ACHN (cell line): ENCODE results near the gene SYTL2.
"Not testable (repeated sequence)": the region's sequence is repeated elsewhere in the genome, so short reads cannot be mapped to it uniquely, and the experiment has no call there.

ENCODE experiments used
- DNase-seq: peaks from one replicate; pipeline ENCODE4 v3.0.0-alpha.2; 2015
- in situ Hi-C: cut with HindIII; loops from 2 replicates; pipeline ENCODE4 v1.10.0; 2017; ENCODE audit warnings: low sequenced_read_pairs, low pct_ligation_motif_present, low pct_unique_long_range_greater_than_20kb

SYTL2 gene, protein sequence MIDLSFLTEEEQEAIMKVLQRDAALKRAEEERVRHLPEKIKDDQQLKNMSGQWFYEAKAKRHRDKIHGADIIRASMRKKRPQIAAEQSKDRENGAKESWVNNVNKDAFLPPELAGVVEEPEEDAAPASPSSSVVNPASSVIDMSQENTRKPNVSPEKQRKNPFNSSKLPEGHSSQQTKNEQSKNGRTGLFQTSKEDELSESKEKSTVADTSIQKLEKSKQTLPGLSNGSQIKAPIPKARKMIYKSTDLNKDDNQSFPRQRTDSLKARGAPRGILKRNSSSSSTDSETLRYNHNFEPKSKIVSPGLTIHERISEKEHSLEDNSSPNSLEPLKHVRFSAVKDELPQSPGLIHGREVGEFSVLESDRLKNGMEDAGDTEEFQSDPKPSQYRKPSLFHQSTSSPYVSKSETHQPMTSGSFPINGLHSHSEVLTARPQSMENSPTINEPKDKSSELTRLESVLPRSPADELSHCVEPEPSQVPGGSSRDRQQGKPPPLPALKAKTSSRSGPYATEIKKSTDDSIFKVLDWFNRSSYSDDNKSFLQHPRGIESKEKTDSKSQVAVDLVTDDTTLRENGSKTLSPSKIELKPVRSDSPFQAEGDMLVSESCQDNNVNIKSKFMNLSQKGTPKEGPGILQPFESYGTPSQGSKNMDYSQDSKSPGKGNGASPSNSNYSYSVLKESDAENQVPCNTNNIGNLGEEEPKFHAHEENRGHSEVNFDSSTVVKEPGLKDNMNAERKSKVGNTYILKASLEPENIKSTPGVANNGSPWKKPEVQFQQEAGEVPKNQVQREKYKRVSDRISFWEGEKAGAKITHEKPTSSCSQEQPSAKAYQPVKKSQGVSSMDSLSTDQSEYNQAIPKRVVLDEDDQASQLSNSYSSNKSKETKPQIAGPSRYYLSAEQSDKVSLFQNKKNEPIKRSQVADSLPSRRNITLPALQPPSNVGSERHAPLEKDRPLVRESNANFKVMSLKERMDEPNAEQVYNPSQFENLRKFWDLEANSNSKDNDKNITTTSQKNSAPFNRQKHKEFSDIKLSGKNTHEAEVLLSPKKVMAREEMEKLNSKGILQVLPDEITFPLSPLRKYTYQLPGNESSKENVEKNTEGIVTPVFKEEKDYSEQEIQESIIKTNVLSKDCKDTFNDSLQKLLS (N-terminal part only)

DNA sequence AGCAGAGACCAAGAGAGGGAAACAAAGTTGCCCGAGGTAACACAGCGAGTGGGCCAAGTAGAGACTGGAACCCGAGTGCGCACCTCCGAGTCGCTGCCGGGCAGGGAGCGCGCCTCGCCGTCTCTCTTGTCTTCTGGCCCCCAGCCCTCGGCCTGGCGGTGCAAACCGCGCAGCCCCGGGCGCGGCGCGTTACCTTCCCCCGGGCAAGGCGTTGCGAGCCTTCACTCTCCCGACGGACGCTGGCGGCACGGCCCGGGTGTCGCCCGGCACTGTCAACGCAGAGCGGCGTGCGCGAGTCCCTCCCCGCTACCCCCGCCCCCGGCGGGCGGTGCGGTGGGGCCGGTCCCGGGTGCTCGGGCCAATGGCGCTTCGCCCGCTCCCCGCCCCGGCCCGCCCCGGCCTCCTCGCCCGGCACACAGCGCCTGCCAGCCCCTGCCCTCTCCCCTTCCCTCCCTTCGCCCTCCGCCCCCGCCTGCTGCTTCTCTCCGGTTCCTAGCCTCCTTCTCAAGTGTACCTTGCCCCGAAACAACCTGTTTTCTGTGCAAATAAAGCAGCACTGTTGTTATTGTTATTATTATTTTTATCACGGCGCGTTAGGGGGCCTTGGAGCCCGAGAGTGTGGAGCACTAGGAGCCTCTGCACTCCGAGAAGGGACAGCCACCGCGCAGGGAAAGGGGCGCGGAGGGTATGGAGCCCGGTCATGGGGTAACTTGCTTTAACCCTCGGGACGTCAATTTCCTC, at the start of gene SYTL2:
Gene SYTL2, minus strand, starts transcription at position 271 of the 741 bp plus-strand sequence. CDS start 53,416 bp downstream, outside the sequence.
- peak; percentile 71 for DNase-seq
- in situ Hi-C loops, result no loop called here

DNA sequence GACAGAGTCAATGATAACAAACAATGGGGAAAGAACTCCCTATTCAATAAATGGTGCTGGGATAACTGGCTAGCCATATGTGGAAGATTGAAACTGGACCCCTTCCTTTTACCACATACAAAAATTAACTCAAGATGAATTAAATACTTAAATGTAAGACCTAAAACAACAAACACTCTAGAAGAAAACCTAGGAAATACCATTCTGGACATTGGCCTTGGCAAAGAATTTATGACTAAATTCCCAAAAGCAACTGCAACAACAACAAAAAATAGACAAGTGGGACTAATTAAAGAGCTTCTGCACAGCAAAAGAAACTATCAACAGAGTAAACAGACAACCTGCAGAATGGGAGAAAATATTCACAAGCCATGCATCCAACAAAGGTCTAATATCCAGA, 48.6 kb upstream of the SYTL2 start:
- in situ Hi-C loops, DNase-seq: not testable (repeated sequence)

DNA sequence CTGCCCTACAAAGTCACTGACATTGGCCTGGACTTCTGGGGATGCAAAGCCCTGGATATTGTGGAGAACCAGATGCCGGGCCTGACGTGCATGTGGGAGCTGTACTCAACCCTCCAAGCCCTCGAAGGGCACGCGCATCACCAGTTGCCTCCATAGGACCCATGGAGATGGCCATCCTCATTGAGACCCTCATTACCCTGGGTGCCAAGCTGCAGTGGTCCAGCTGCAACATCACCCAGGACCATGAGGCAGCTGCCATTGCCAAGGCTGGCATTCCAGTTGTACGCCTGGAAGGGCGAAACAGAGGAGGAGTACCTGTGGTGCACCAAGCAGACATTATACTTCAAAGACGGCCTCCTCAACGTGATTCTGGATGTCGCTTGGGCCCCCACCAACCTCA, 46.2 kb upstream of the SYTL2 start:
- no peak for DNase-seq
- in situ Hi-C loops, result no loop called here

DNA sequence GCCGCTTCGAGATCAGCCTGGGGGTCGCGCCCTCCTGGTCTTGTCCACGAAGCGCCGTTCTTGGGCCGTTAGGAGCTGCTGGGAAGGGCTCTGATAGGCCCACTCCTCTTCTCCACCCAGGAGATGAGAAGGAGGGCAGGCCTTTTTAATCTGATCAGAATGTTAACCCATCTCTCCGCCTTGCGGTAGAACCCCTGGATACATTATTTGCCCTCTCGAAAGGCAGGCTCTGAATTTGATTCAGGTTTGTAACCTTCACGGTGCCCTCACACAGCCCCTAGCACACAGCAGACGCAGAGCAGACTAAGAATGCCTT, 44.4 kb upstream of the SYTL2 start, which contains the start of gene CCDC83:
Gene CCDC83, plus strand, starts transcription at position 43 of the 316 bp plus-strand sequence. CDS start 9,741 bp downstream, outside the sequence.
- DNase-seq, result no peak
- in situ Hi-C loops, result no loop called here

DNA sequence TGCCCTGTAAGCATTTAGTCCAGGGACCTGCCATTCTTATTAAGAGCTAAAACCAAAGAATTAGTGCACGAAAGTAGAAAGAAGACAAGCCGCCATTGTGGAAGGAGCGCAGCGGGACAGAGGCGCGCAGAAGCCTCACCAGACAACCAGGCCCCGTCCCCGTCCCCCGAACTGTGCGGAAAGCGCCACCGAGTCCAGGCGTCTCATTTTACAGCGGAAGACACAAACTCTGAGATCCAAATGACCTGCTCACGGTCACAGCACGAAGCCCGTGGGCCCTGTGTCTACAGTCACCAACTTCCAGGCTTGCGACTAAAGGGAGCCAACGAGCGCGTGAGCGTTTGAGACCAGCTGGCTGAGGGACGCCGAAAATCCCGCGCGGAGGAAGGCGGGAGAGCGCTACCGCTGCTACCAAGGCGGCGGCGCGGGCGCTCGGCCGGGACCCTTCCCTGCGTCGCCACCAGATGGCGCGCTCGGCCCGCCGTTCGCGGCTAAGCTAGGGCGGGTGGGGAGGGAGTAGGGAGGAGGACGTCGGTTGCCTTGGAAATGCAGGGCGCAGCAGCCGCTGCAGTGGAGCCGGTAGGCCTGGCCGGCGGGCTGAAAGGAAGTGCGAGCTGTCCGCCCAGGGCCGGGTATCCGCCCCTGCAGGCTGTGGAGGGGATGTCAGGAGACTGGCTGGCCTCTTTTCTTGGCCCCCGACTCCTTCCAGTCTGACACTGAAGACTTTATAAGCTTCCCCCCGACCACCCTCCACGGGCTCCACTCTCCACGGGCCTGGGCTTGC, 43.8 kb upstream of the SYTL2 start:
- DNase-seq, result peak; percentile 88
- in situ Hi-C loops, result no loop called here

DNA sequence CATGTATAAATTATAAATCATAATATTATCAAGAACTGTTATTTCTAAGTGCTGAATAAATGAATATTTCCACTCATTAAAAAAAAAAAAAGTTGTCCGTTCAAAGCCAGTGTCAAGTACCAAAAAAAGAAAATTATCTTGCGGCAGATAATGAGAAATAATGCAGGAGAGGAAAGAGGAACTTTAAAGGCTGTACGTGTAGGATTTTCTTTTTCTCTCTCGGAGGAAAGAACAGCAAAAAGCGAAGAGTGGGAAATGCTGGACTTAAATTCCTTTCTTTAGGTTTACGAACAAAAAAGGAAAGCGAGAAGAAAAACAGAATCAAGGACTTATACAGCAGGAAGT, 43.2 kb upstream of the SYTL2 start:
- in situ Hi-C loops, result no loop called here
- DNase-seq, result no peak

DNA sequence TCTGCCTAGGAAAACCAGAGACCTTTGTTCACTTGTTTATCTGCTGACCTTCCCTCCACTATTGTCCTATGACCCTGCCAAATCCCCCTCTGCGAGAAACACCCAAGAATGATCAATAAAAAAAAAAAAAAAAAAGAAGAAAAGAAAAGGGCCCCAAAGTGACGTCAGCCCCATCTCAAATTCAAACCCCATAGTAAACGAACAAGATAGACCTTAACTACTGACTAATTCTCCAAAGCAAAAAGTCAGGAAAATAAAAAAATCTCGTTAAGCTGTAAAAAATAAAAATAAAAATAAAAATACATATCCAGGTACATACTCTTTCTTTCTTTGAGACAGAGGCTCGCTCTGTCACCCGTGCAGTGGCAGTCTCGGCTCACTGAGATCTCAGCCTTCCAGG, 42.6 kb upstream of the SYTL2 start:
- DNase-seq, in situ Hi-C loops: not testable (repeated sequence)

DNA sequence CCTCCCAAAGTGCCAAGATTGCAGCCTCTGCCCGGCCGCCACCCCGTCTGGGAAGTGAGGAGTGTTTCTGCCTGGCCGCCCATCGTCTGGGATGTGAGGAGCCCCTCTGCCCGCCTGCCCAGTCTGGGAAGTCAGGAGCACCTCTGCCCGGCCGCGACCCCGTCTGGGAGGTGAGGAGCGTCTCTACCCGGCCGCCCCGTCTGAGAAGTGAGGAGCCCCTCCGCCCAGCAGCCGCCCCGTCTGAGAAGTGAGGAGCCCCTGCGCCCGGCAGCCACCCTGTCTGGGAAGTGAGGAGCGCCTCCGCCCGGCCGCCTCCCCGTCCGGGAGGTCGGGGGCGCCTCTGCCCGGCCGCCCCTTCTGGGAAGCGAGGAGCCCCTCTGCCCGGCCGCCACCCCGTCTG, 41.8 kb upstream of the SYTL2 start:
- DNase-seq, in situ Hi-C loops: not testable (repeated sequence)

DNA sequence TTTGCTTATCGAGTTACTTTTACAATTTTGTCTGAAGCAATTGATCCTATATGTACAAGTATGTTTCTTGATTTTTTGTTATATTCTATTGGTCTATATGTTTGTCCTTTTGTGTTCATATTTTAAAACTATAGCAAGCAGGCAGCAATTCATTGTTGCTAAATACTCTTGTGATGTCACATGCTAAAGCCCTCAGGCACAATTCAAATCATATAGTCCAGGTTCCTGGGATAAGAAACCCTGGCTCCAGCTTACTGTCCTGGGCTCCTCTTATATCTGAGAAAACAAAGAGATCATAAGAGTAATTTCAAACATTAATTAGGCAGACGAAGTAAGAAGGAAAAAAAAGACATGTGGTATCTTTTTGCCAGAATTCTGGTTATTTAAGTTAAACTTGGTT, 37.6 kb upstream of the SYTL2 start:
- DNase-seq, result no peak
- in situ Hi-C loops, result no loop called here

DNA sequence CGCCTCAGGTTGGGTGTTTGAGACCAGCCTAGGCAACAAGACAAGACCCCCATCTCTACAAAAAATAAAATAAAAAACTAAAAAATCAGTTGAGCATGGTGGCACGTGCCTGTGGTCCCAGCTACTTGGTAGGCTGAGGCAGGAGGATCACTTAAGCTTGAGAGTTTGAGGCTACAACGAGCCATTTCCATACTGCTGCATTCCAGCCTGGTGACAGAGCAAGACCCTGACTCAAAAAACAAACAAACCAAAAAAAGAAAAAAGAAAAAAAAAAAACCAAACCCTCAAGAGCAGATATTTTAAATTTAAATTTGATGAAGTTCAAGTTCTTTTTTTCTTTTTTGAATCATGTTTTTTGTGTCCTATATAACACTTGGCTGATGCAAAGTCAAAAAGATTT, 37.1 kb upstream of the SYTL2 start:
- in situ Hi-C loops, result no loop called here
- no peak for DNase-seq

DNA sequence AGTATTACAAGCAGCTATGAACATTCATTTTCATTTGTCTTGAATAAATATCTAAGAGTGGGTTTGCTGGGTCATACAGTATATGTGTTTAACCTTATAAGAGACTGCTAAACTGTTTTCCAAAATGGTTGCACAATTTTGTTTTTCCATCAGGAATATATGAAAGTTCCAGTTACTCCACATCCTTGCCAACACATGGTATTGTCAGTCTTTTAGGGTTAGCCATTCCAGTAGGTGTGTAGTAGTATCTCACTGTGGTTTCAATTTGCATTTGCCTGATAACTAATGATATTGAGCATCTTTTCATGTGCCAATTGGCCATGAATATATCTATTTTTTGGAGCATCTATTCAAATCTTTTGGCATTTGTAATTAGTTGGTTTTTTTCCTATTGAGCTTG, 36.5 kb upstream of the SYTL2 start:
- in situ Hi-C loops, result no loop called here
- DNase-seq, result no peak

DNA sequence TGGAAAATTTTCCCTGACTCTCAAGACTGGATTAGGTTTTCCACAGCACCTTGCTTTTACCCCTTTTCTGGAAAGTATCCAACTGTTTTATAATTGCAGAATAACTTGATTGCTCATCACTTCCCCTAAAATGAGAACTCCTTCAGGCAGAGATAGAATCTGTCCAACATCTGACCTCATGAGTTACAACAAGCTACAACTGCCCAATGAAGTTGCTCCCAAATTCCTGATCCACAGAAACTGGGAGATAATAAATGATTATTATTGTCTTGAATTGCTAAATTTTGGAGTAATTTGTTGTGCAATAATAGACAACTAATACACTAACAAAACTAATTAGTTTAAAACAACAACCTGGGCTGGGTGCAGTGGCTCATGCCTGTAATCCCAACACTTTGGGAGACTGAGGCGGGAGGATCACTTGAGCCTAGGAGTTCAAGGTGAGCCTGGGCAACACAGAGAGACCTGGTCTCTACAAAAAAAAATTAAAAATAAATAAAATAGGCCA, 34.2 kb upstream of the SYTL2 start:
- in situ Hi-C loops, result no loop called here
- no peak for DNase-seq

DNA sequence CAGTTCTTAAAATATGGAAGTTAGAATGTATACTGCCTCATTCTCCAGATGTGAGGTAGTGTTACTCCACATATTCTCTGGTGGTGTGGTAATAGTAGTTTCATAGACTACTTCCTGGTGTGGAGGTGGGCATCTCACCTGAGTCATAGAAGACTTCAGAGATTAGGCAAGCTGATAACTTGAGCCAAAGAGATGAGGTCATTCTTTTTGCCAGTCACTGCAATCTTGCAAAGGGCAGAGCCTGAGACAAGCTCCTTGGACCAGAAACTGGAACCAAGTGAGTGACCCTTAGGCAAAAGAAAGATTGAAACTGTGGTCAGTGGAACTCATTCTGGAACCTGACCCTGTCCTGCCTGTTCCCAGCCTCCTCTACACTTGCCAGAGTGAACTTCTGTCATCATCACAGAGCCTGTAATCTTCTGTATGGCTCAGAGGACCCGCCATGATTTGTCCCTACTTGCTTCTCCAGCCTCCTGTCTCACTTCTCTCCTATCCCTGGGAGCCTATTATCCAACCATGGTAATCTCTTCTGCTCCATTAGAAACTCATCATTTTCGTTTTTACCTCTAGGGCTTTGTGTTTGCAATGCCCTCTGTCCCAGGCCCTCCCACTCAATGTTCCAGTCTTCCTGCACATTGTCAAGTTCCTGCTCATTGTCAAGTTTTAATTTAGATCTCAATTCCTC, 33.6 kb upstream of the SYTL2 start:
- DNase-seq, result peak; percentile 35
- in situ Hi-C loops, result no loop called here

DNA sequence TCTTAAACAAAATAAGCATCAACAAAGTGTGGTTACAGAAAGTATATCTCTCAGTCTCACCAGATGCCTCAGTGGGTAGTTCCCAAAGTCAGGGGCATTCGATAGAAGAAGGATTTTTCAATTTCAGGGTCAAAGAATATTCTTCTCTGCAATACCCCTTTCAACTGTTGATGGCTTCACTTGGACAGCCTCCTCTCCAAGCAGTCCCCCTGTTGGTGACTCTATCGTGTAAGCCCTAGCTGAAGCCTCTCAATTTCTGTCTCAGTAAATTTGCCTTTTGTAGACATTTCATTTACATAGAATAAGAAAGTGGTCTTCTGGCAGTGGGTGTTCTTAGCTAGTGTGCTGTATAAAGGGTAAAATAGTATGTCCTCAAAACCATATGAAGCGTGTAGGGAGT, 33.0 kb upstream of the SYTL2 start:
- no peak for DNase-seq
- in situ Hi-C loops, result no loop called here

DNA sequence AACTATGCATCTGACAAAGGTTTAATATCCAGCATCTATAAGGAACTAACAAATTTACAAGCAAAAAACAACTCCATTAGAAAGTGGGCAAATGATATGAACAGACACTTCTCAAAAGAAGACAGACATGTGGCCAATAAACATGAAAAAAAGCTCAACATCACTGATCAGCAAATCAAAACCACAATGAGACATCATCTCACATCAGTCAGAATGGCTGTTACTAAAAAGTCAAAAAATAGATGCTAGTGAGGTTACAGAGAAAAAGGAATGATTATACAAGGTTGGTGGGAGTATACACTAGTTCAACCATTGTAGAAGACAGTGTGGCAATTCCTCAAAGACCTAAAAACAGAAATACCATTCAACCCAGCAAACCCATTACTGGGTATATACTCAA, 30.0 kb upstream of the SYTL2 start:
- in situ Hi-C loops, DNase-seq: not testable (repeated sequence)

DNA sequence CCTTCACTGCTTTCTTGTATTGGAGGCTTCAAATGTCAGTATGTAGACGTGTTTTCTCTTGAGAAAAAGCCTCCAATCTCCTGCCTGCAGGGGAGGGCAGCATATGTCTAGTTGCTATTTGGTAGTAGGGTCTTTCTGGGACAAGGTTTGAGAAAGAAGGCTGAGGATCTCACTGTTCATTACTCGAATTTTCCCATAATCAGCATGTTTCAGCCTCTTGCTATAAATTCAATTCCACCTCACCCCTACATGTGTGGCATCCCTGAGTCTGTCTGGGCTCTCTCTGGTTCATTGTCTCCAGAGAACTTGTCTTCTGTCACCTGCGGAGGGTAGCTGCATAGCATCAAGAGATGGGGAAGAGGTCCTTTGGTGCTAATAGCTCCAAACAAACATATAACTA, 24.8 kb upstream of the SYTL2 start:
- in situ Hi-C loops, result no loop called here
- no peak for DNase-seq

DNA sequence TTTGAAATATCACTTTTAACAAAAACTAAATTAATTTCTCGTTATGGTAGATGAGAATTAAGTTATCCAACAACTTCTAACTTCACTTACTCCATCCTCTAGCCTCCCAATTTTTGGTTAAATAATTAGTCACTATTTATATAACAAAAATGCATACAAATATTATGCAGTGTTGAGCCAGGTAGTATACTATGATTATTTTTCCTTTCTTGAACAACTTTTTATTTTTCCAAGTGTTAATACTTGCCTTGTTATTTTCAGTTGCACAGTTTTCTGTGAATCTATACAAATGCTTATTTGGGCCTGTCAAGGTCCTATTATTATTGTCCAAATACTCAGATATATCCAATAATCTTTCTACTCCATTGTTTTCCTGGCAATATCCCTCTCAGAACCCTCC, 24.3 kb upstream of the SYTL2 start:
- in situ Hi-C loops, result no loop called here
- no peak for DNase-seq
